Hepatocyte (in vitro differentiated cells): ENCODE results near the gene FKBP6.

Source experiments
- EZH2 ChIP-seq: fragments of 200-600 bp; sonication (generic); IDR thresholded peaks from 2 replicates; pipeline ENCODE4 v1.6.1; 2016; ENCODE audit warnings: antibody characterized with exemption, mild to moderate bottlenecking, borderline replicate concordance
- EZH2phosphoT487 ChIP-seq: fragments of 200-600 bp; sonication (generic); IDR thresholded peaks from one replicate; pipeline ENCODE4 v1.6.1; 2018; ENCODE audit warnings: antibody characterized with exemption, mild to moderate bottlenecking, low read depth, moderate library complexity; ENCODE audit not compliant: unreplicated experiment, severe bottlenecking
- TF ChIP-seq, protein P1 (sequence below): fragments of 200-600 bp; sonication (generic); IDR thresholded peaks from 2 replicates; pipeline ENCODE4 v1.5.1; 2016; ENCODE audit warnings: antibody characterized with exemption, mild to moderate bottlenecking; ENCODE audit not compliant: poor library complexity

DNA sequence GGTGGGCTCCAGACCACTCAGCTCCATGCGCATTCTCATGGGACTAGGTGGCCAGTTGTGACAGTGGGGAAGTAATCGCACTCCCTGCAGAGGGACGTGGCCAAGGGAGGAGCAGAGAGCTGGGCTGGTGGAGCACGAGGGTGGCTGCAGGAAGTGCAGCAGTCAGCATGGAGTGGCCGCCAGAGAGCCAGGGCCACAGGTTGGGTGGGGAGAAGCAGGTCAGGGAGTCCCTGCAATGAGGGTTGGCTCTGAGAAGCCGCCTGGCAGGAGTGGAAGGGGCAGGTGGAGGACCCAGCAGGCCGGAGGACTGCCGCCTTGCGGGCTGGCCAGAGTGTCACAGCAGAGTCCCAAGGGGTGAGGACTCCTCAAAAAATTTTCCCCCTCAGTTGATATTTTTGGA lies 26.2 kb downstream of the FKBP6 start:
- TF ChIP-seq, protein P1, sequence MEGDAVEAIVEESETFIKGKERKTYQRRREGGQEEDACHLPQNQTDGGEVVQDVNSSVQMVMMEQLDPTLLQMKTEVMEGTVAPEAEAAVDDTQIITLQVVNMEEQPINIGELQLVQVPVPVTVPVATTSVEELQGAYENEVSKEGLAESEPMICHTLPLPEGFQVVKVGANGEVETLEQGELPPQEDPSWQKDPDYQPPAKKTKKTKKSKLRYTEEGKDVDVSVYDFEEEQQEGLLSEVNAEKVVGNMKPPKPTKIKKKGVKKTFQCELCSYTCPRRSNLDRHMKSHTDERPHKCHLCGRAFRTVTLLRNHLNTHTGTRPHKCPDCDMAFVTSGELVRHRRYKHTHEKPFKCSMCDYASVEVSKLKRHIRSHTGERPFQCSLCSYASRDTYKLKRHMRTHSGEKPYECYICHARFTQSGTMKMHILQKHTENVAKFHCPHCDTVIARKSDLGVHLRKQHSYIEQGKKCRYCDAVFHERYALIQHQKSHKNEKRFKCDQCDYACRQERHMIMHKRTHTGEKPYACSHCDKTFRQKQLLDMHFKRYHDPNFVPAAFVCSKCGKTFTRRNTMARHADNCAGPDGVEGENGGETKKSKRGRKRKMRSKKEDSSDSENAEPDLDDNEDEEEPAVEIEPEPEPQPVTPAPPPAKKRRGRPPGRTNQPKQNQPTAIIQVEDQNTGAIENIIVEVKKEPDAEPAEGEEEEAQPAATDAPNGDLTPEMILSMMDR: no peak
- no peak for TF ChIP-seq EZH2
- TF ChIP-seq EZH2phosphoT487: no peak
